Kidney glomerular epithelial cell (primary cell): ENCODE results near the gene PRLR.
"Not testable (repeated sequence)": the region's sequence is repeated elsewhere in the genome, so short reads cannot be mapped to it uniquely, and the experiment has no call there.

ENCODE experiments used
- DNase-seq: peaks from one replicate; lab custom pipeline; 2025; lab: John Stamatoyannopoulos, UW

The PRLR gene

GRCh38 chr5:35124932-35125331, 105.4 kb downstream of the PRLR start:
- no peak for DNase-seq

GRCh38 chr5:35122819-35123218, 107.5 kb downstream of the PRLR start:
- no peak for DNase-seq

- DNase-seq, result no peak
Measured at GRCh38 chr5:35120715-35121114, 109.6 kb downstream of the PRLR start.

- DNase-seq, result no peak
Measured at GRCh38 chr5:35117967-35118366, 112.3 kb downstream of the PRLR start.

- DNase-seq, result no peak
Measured at GRCh38 chr5:35115920-35116319, 114.4 kb downstream of the PRLR start.

GRCh38 chr5:35114698-35115097, 115.6 kb downstream of the PRLR start:
- no peak for DNase-seq

GRCh38 chr5:35112300-35112699, 118.0 kb downstream of the PRLR start:
- no peak for DNase-seq

GRCh38 chr5:35104550-35104949, 125.7 kb downstream of the PRLR start:
- DNase-seq, result not testable (repeated sequence)

- no peak for DNase-seq
Measured at GRCh38 chr5:35103637-35104299, 126.5 kb downstream of the PRLR start.

GRCh38 chr5:35101720-35102119, 128.6 kb downstream of the PRLR start:
- not testable (repeated sequence) for DNase-seq

GRCh38 chr5:35101016-35101415, 129.3 kb downstream of the PRLR start:
- DNase-seq, result no peak

GRCh38 chr5:35098214-35098613, 132.1 kb downstream of the PRLR start:
- no peak for DNase-seq

- DNase-seq, result no peak
Measured at GRCh38 chr5:35096932-35097331, 133.4 kb downstream of the PRLR start.

GRCh38 chr5:35096216-35096615, 134.1 kb downstream of the PRLR start:
- no peak for DNase-seq

- DNase-seq, result no peak
Measured at GRCh38 chr5:35095366-35095765, 134.9 kb downstream of the PRLR start.

GRCh38 chr5:35094948-35095347, 135.3 kb downstream of the PRLR start:
- no peak for DNase-seq

GRCh38 chr5:35092703-35093102, 137.6 kb downstream of the PRLR start:
- DNase-seq, result no peak

GRCh38 chr5:35091704-35092103, 138.6 kb downstream of the PRLR start:
- no peak for DNase-seq

- DNase-seq, result peak; percentile 58
Measured at GRCh38 chr5:35089334-35090314, 140.7 kb downstream of the PRLR start.

GRCh38 chr5:35087991-35088390, 142.3 kb downstream of the PRLR start:
- DNase-seq, result peak; percentile 82

- no peak for DNase-seq
Measured at GRCh38 chr5:35083150-35083549, 147.1 kb downstream of the PRLR start.

GRCh38 chr5:35082530-35082929, 147.8 kb downstream of the PRLR start:
- no peak for DNase-seq

- DNase-seq, result no peak
Measured at GRCh38 chr5:35081134-35081533, 149.2 kb downstream of the PRLR start.
